Suprapubic skin (tissue), 4 donors: ENCODE data around the gene MUS81.

Source experiments
- POLR2A ChIP-seq, 2 donors: fragments of 450-650 bp; IDR thresholded peaks; one replicate each; pipeline ENCODE4 v1.6.1; 2017; ENCODE audit warnings: antibody characterized with exemption in 2 of 2, mild to moderate bottlenecking in 2 of 2, moderate library complexity in 2 of 2
- POLR2AphosphoS5 ChIP-seq, 3 donors: sonication (generic); formaldehyde crosslinking; IDR thresholded peaks; one replicate each; pipeline ENCODE4 v1.6.1; 2017; ENCODE audit warnings: antibody characterized with exemption in 3 of 3
- TF ChIP-seq, protein P1 (sequence below), 2 donors: fragments of 200-600 bp in 1 of 2; fragments of 450-650 bp in 1 of 2; sonication (generic) in 1 of 2; IDR thresholded peaks; one replicate each; pipeline ENCODE4 v1.5.1; 2016 to 2019; ENCODE audit warnings: antibody characterized with exemption in 2 of 2, mild to moderate bottlenecking in 1 of 2, moderate library complexity in 1 of 2

DNA sequence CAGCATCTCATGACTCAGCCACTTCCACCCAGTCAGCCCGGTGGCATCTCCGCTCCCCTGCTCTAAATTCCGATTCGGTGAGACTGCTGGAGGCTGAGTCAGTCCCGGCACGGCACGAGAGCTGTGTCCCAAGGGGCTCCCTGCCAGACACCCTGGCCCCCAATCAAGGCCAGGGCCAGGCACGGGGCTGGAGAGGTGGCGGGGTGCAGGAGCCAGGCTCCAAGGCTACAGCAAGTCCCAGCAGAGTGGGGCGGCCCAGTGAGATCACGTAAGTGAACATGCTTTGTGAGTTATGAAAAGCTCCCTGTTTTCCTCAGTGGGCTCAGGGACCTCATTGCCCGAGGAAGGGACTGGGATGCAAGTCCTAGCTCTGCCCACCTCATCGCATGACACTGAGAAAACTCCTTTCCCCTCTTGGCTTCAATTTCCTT is 55.6 kb downstream of the MUS81 start:
- TF ChIP-seq, protein P1, sequence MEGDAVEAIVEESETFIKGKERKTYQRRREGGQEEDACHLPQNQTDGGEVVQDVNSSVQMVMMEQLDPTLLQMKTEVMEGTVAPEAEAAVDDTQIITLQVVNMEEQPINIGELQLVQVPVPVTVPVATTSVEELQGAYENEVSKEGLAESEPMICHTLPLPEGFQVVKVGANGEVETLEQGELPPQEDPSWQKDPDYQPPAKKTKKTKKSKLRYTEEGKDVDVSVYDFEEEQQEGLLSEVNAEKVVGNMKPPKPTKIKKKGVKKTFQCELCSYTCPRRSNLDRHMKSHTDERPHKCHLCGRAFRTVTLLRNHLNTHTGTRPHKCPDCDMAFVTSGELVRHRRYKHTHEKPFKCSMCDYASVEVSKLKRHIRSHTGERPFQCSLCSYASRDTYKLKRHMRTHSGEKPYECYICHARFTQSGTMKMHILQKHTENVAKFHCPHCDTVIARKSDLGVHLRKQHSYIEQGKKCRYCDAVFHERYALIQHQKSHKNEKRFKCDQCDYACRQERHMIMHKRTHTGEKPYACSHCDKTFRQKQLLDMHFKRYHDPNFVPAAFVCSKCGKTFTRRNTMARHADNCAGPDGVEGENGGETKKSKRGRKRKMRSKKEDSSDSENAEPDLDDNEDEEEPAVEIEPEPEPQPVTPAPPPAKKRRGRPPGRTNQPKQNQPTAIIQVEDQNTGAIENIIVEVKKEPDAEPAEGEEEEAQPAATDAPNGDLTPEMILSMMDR (IDR thresholded peaks at IDR 0.05): no peak
- TF ChIP-seq POLR2AphosphoS5 (IDR thresholded peaks at IDR 0.05) (peak in 1 of 3 donors; percentile 76), POLR2A (IDR thresholded peaks at IDR 0.05) (peak in 1 of 2 donors; percentile 12)
